Brain pericyte (primary cell): ENCODE measurements around the gene AP5Z1.

Source experiments
- DNase-seq: peaks from one replicate; pipeline ENCODE4 v3.0.0-alpha.2; 2012; ENCODE audit warnings: low read depth, low spot score

The AP5Z1 gene

DNA sequence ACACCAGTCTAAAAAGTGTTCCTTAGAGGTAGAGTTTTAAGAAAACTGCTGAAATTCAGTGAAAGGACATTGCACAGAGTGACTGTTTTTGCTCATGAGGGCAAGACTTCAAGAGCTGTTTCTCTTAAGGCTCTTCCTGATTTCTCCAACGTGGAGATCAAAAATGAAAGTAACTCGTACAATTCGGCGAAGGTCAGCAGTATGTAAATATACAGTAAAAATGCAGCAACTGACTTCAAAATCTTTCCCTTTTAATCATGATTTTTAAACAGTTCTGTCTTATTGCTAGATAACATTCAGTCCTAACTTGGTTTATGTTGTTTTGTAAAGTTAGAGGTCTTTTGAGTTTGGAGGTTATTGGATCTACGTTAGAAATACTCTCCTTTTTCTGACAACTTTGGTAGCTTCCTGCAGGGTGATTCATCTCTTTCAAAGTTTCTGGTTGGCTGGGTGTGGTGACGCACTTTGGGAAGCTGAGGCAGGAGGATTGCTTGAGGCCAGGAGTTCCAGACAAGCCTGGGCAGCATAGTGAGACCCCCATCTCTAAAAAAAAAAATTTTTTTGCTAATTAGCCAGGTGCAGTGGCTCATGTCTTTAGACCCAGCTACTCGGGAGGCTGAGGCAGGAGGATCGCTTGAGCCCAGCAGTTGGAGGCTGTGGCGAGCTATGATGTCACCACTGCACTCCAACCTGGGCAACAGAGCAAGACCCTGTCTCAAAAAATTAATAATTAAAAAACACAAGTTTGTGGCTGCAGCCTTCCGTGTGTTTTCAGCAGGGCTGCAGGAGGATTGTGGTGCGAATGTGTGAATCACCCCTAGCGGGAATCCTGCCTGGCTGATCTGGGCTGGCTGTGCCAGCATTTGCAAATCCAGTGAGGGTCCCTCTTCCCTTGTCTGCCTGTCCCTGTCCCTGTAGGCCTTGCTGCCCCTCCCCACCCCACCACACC is 29.2 kb upstream of the AP5Z1 start:
- no peak for DNase-seq

DNA sequence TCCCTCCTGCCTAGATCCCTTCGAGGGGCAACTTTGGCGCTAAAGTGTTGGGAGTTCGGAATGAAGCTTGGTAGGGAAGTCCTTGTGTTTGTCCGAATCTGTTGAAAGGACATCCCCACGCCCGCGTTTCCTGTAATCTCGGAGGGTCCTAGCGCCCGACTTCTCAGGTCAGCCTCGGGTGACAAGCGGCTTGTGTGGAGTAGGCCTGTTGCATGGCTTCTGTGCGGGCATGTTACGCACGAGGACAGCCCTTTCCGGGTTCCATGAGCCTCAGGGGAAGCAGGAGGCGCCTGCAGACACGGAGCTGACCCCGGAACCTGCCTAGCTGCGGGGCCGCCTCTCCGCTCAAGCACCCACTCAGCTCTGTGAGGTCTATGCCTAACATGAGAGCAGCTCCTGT is 28.4 kb upstream of the AP5Z1 start:
- DNase-seq = no peak

DNA sequence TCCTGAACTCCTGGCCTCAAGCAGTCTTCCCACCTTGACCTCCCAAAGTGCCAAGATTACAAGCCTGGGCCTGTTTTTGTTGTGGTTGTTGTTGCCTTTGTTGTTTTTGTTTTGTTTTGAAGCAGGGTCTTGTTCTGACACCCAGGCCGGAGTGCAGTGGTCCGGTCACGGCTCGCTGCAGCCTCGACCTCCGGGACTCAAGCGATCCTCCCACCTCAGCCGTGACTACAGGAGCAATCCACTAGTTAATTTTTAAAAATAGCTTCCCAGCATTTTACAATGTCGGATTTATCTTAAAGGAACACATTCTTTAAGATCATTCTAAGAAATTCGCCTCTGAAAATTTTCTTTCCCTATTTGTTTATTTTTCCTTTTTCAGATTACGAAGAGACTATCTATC is 27.7 kb upstream of the AP5Z1 start:
- DNase-seq = no peak

DNA sequence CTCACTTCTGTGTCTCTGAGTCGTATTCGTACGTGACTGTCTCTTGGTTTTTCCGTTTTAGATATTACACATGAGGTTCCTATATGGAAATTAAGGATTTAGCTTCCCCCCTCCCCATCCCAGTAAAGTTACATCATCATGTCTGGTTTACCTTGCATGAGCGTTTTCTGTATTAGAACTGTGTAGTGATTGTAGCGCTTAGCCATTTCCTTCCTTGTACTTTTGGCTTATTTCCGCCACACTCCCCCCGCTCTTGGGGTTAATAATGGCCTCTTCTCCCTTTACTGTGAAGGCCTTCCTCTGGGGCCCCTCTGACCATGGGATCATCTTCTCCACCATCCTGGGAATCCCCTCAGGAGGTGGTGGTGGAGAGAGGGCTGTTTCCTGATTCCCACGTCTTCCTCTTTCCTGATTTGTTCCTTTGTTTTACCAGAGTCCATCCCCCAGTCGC is 27.2 kb upstream of the AP5Z1 start:
- no peak for DNase-seq

DNA sequence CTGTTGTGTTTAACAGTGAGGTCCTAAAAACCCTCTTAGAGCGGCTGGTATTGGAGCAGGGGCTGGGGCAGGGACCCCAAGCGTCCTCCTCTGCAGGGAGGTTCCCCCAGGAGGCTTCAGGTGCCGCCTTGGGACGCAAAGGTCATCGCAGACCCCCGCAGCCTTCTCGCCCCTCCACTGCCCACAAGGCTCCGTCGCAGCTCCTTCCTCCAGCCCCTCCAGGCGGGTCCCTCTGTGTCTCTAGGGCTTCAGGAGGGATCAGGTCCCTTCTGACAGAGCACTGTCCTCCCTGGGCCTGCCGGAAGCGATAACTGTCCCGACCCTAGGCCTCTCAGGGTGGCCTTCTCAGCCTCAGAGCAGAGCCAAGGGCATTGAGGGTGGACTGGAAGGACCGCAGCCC is 26.1 kb upstream of the AP5Z1 start:
- no peak for DNase-seq

DNA sequence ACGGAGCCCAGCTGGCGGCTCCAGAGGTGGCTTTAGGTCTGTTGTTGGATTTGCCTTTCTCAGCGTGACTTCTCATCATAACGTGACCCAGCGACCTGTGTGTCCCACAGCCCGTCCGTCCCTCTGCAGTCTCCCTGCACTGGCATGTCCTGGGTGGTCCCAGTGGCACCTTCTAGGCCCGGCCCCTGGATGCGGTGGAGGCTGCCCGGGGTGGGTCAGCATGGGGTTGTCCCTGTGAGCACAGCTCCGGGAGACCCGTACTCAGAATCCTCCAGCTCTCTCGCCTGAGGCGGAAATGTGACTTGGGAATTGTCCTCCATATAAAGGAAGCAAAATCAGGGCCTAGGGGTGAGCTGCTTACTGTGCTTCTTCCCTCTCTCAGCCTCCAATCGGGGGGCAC is 25.6 kb upstream of the AP5Z1 start:
- DNase-seq = no peak

DNA sequence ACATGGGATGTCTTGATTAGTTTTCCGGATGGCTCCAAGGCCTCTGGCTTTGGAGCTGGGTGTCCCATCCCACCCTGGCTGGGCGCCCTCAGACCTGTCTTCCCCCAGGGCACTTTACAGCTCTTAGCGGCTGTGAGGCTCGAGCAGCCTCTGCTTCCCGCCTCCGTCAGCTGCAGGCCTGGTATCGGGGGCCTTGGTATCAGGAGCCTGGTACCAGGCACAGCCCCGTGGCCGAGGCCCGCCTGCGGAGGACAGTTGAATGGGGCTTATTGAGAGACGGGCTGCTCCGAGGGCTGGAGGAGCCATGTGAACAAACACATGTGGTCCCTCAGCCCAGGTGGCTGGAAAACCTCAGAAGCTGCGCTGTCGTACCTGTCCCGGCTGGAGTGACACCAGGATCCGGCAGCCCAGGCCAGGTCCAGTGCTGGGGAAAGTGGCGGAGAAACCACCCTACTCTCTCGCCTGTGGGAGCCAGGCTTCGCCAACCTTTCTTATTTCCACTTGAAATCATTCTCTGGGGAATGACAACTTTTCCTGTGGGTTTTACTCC is 23.9 kb upstream of the AP5Z1 start:
- no peak for DNase-seq

DNA sequence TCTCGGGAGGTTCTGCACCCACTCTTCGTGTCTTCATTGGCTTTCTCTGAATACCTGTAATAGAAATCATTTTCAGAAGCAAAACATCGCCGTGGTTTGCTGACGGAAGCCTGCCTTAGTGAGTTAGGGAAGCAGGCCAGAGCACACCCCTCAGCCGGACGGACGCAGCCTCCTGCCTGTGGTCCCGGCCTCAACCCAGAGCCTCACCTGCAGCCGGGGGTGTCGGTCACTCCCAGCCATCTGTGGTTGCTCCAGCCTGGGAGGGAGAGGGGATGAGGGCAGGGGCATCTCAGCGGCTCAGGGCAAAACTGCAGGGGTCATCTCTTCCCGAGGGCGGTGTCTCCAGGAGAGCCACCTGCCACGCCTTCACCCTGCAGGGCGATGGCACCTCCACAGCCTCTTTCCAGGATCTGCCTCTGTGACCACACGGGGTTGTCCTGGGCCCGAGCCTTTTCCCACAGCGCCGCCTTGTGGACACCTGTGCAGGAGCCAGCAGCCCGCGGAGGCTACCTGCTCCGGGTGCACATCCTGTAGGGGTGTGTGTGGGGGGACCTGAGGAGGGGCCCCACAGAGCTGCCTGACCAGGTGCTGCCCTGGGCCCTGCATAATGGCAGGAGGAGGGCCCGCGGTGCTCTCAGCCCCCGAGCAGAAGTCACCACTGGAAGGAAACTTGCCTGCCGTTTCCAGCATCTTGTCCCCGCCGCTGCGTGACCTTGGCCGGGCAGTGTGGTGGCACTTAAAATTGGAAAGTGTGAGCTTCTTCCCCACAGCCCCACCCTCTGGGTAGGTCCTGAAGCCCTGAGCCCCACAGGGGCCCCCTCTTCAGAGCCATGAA is 21.6 kb upstream of the AP5Z1 start:
- DNase-seq = no peak

DNA sequence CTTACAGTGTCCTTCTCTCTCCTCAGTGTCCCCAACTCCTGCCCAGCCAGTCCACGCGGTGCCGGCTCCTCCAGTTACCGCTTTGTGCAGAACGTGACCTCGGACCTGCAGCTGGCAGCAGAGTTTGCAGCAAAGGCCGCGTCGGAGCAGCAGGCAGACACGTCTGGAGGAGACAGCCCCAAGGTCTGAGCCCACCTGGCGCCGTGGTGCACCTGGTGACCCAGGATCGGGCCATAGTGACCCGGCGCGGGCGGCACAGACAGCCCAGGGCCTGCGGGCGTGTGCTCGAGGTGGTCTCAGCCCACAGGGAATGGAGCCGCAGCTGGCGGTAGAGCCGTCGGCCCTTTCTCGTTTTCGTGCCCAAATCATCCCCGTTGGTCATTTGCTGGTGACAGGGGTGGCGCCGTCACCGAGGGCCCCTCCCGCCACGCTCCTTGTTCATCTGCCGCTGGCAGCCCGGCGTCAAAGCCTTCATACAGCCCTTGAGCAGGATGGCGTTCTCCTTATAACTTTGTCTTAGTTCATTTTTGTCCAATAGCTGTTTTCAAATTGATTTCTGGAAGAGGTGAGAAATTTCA is 20.9 kb upstream of the AP5Z1 start:
- DNase-seq = no peak

DNA sequence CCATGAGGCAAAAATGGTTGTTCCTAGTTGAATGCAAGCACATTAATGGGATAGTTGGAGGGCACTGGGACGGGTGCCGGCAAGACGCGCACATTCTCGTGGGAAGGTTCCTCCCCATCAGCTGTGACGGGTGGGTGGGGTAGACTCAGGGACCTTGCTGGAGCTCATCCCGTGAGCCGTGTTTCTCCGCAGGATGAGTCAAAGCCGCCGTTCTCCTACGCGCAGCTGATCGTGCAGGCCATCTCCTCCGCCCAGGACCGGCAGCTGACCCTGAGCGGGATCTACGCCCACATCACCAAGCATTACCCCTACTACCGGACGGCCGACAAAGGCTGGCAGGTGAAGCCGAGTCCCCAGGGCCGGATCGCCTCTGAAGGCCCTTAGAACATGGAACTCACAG is 20.4 kb upstream of the AP5Z1 start:
- DNase-seq = no peak

DNA sequence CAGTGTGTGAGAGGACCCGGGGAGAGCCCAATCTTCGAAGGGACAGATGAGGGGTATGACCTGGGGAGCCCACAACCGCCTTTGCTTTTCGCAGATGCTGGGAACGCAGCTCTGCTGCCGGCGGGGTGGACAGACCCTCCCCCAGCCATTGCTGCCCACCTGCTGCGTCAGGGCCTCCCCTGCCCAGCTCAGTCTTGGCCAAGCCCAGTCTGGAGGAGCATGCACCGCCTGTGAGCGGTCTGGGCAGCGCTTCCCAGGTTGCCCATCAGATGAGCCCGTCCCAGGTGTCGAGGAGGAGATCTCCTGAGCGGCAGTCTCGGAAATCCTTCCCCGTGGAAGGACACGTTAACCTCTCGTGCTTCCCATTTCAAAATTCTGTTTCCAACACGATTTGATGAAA is 17.3 kb upstream of the AP5Z1 start:
- DNase-seq = no peak

DNA sequence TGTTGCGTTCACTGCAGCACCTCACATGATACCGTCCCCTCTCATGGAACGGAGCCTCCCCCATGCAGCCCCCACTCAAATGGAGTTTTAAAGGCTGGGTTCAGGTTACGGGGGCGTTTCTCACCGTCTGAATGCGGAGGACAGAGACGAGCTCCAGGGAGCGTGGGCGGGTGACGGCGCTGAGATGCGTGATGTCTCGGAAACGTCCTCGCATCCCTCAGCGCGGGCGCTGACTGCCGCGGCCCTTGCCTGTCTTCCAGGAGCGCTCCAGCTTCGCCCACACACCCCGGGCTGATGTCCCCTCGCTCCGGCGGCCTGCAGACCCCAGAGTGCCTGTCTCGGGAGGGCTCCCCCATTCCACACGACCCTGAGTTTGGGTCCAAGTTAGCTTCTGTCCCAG is 16.6 kb upstream of the AP5Z1 start:
- no peak for DNase-seq

DNA sequence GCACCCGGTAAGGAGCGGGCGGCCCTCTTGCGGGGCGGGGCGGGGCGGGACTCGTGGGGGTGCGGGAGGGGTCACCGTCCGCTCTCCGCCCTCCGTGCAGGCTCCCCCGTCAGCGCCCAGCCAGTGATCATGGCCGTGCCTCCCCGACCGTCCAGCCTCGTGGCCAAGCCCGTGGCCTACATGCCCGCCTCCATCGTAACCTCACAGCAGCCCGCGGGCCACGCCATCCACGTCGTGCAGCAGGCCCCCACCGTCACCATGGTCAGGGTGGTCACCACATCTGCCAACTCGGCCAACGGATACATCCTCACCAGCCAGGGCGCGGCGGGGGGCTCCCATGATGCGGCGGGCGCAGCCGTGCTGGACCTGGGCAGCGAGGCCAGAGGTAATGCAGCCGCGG is 16.2 kb upstream of the AP5Z1 start:
- DNase-seq = no peak

DNA sequence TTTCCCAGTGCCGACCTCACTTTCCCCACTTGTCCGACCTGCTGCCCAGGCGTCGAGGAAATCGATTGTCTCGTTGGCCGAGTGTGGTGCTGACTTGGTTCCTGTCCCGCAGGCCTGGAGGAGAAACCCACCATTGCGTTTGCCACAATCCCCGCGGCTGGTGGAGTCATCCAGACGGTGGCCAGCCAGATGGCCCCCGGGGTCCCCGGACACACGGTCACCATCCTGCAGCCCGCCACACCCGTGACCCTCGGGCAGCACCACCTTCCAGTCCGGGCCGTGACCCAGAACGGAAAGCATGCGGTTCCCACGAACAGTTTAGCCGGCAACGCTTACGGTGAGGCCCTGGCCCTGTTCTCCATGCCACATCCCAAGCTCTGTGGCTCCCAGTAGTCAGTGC is 14.5 kb upstream of the AP5Z1 start:
- DNase-seq = no peak

DNA sequence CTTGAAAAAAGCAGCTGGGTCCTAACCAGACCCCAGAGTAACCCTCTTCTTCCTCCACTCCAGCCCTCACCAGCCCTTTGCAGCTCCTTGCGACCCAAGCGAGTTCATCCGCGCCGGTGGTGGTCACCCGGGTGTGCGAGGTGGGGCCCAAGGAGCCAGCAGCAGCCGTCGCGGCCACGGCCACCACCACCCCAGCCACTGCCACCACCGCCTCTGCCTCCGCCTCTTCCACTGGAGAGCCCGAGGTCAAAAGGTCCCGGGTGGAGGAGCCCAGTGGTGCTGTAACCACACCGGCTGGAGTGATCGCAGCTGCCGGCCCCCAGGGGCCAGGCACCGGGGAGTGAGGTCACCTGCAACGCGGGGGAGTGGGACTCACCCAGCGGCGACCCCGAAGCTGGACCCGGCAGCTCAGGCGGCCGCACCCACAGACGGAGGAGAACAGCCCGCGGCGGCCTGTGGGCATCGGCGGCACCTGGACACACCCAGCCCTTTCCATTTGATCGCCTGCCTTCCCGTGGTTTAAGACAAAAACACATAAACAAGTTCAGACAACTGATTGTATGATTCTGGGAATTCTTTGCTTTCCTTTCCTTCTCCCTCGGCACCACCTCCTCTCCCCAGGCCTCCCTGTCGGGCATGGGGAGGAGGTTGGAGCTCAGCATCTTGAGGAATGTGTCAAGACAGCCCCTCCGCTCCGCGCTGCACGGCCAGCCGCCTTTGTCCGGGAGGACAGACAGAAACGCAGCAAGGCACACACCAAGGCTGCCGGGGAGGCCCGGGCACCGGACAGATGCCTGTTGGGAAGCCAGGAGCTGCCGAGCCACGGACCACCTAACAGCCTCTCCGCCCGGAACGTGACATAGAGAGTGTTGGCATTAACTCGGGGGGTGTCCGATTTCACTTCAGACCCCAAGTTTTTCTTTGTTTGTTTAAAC is 13.0 kb upstream of the AP5Z1 start:
- no peak for DNase-seq

DNA sequence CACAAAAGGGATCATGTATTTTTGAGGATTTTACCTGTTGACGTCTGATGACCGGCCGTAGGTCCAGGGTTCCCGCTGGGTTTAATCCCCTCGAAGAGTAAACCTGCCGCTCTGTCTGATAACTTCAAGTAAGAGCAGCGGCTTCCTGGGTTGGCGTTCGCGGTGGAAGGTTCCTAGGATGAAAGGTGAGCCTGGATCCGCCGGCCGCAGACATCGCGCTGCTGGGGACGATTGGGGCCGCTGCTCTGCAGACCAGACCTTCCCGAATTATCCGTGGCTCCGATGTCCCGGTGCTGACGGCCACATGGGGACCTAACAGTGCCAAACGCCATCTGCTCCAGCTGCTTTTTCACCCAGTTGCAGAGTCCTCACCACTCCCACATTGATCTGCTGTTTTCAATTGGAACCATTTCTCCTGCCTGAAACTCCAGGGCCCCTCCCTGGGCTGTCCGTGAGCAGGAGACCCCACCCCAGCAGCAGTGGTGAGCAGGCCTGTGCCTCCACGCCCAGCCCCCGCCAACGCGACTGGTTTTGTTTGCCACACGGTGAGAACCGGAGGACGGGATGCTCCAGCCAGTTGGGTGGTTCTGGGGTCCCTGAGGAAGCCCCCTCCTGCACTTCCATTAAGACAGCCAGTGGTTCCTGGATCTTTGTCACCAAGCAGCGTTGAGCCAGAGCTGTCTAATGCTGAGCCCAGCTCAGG is 12.2 kb upstream of the AP5Z1 start:
- DNase-seq = no peak

DNA sequence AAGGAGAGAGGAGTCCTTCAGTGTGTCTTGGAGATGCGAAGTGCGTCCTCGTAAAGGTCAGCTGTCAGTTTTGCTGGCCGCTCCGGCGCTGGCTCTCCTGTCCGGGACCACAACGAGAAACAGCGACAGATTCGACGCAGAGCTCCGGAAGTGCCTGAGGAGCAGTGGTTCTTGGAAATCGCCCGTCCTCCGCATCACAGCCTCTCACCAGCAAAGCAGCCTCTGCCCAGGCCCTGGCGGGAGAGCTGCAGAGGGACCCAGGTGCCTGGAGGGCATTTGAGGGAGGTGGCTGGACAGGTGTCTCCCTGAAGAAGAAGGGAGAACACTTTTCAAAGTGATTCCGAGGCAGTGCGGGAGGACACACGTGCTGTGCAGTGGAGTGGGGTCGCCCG is 11.6 kb upstream of the AP5Z1 start:
- DNase-seq = no peak

DNA sequence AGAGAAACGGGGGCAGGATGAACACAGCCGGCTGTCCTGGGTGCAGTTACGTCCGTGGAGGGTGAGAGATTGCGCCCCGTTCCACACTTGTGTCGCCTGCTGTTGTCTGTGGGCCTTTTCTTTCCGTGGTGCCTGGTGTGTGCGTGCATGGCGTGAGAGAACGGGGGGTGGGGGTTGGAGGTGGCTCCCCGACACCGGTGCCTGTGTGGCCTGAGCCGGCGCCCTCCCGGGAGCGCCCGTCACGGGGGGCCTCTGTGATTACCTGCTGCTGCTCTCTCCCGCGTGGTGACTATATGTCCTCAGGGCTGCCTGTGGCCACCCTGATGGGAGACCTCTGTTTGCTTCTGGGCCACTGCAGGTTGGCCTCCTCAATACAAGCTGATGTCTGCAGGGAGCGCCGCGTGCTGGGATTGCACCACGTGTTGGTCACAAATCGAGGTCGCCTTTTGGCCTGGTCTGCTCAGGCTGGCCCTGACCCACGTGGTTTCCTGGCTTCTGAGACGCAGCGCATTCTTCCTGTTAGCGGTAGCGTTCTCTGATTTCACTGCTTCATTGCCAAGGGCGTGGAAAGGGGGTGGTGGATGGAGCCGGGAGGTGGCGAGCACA is 10.9 kb upstream of the AP5Z1 start:
- DNase-seq = no peak

DNA sequence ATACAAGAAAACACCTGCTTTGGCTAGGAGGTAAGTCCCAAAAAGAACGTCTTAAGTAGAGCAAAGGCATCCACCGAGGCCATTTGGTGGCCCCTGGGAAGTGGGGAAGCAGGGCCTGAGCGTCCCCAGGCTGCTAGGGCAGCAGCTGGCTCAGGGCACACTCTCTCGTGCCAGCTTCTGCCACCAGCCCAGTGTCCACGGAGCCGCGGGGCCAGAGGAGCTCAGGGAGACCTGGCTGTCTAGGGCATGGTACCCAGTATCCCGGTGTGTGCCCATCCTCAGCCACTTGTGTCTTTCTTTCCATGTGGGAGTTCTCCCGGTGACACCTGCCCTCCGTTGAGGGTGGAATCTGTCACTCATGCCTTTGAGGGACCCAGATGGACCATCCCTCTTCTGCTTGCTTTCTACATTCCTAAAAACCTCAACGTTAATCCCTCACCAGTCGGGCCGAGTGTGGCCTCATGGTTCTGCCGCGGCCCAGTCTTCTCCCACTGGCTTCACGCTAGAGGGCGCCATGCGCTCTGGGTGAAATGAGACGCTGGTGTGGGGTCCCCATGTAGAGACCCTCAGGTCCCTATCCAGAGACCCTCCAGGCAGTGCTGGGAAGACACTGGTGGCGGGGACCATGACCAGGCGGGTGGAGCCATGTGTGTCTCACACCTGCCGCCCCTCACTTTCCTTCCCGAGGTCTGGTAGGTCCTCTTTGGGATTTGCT is 9.5 kb upstream of the AP5Z1 start:
- no peak for DNase-seq
